ENCODE data around the gene ANKS1A.
A peak's percentile ranks its signal among the peaks of the same experiment; 100 is the strongest.
"Not testable (repeated sequence)": the region's sequence is repeated elsewhere in the genome, so short reads cannot be mapped to it uniquely, and the experiment has no call there.

The ANKS1A gene

DNA sequence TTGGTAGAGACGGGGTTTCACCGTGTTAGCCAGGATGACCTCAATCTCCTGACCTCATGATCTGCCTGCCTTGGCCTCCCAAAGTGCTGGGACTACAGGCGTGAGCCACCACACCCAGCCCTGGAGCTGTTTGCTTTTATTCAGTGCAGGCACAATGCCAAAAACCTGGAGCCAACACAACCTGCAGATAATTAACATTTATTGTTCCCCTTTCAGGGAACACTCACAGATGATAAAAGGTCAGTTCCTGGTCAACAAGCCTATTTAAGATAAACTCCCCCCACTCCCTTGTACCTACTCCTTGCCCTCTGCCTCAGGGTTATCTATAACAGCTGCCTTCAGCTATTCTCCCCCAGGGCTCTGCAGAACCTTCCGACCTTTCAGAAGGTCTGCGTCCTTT lies 218.7 kb downstream of the ANKS1A start:
- DNase-seq (ENCODE audit: low spot score) = not testable (repeated sequence)

- no peak for DNase-seq (ENCODE audit: low spot score)
Measured at GRCh38 chr6:35108309-35108885, 219.3 kb downstream of the ANKS1A start.

GRCh38 chr6:35120746-35121145 lies 231.7 kb downstream of the ANKS1A start:
- DNase-seq (ENCODE audit: low spot score) = no peak

- no peak for DNase-seq (ENCODE audit: low spot score)
Measured at GRCh38 chr6:35124356-35124755, 235.3 kb downstream of the ANKS1A start.

- no peak for DNase-seq (ENCODE audit: low spot score)
Measured at GRCh38 chr6:35128042-35128441, 239.0 kb downstream of the ANKS1A start.

- DNase-seq (ENCODE audit: low spot score) = no peak
Measured at GRCh38 chr6:35128496-35128895, 239.4 kb downstream of the ANKS1A start.

DNA sequence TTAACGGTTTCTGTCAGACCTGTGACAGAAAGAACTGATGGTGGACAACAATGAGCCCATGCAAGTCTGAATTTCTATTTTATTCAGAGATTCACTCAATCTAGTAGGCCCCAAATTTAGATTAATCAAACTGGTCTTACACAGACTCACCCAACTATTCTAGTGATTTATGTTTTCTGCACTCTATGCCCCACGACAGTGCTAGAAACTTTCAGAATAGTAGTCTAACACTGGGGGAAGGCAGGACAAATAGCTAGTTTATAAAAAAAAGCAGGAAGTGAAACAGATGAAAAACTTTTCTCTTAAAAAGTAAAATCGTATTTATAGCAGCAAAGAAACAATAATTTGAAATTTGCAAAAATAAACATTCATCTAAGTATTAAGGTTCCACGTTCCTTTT lies 247.1 kb downstream of the ANKS1A start:
- DNase-seq (ENCODE audit: low spot score) = no peak

DNA sequence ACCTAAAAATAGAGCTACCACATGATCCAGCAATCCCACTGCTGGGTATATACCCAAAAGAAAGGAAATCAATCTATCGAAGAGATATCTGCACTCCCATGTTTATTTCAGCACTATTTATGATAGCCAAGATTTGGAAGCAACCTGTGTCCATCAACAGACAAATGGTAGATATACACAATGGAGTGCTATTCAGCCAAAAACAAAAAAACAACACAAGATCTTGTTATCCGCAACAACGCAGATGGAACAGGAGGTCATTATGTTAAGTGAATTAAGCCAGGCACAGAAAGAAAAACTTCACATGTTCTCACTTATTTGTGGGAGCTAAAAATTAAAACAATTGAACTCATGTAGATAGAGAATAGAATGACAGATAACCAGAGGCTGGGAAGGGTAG lies 249.1 kb downstream of the ANKS1A start:
- DNase-seq (ENCODE audit: low spot score) = not testable (repeated sequence)

GRCh38 chr6:35139470-35139869 lies 250.4 kb downstream of the ANKS1A start:
- DNase-seq (ENCODE audit: low spot score) = no peak

GRCh38 chr6:35139924-35140638 lies 251.0 kb downstream of the ANKS1A start:
- peak; percentile 62 for DNase-seq (ENCODE audit: low spot score)

- DNase-seq (ENCODE audit: low spot score) = no peak
Measured at GRCh38 chr6:35140639-35141006, 251.6 kb downstream of the ANKS1A start.

Measured in D341Med (cell line).